Activated B cell treated with CpG ODN at 0.5 μM for 24 hours (primary cell): Measurements from ENCODE around the gene BLOC1S4. TPM values are rescaled to one million over a fixed set of nuclear protein-coding genes. Genes with fewer than 3 reads are reported as not detected.
"Not testable (repeated sequence)": the region's sequence is repeated elsewhere in the genome, so short reads cannot be mapped to it uniquely, and the experiment has no call there.

Source experiments
- ATAC-seq: fragments of 200-7000 bp; cut with Tn5 transposase; one replicate; pipeline ENCODE4 v1.10.0; 2021; ENCODE audit warnings: low read depth, mild to moderate bottlenecking, moderate library complexity
- CTCF ChIA-PET: fragments of 350-600 bp; sonication (Branson Sonifier 250); formaldehyde crosslinking; loops from one replicate; lab custom pipeline; 2021; ENCODE audit warnings: antibody characterized with exemption; lab: Charles Lee
- POLR2A ChIA-PET: fragments of 350-600 bp; sonication (Branson Sonifier 250); formaldehyde crosslinking; loops from one replicate; lab custom pipeline; 2021; ENCODE audit warnings: antibody characterized with exemption; lab: Charles Lee
- DNase-seq: peaks from one replicate; pipeline ENCODE4 v3.0.0; 2022
- H3K27ac Mint-ChIP-seq: one replicate; pipeline ENCODE4 v1.8.0; 2020; ENCODE audit warnings: mixed read lengths
- H3K27me3 Mint-ChIP-seq: one replicate; pipeline ENCODE4 v1.8.0; 2021; ENCODE audit warnings: mixed read lengths
- H3K36me3 Mint-ChIP-seq: one replicate; pipeline ENCODE4 v1.8.0; 2021; ENCODE audit warnings: low read depth, mixed read lengths
- H3K4me1 Mint-ChIP-seq: one replicate; pipeline ENCODE4 v1.8.0; 2021; ENCODE audit warnings: mixed read lengths
- H3K4me3 Mint-ChIP-seq: one replicate; pipeline ENCODE4 v1.8.0; 2020; ENCODE audit warnings: mild to moderate bottlenecking, mixed read lengths
- H3K9me3 Mint-ChIP-seq: one replicate; pipeline ENCODE4 v1.8.0; 2020; ENCODE audit warnings: mixed read lengths
- intact Hi-C: fragments of 100-400 bp; cut with micrococcal nuclease; formaldehyde crosslinking; loops from one replicate; pipeline ENCODE4 v1.15.1; 2024
- total RNA-seq: library from RNA; stranded (reverse); gene quantifications from 2 replicates; pipeline ENCODE4 v1.2.3, GENCODE V29; 2022
- TF ChIP-seq, protein P1 (sequence below): fragments of 200-600 bp; IDR thresholded peaks from one replicate; pipeline ENCODE4 v1.8.0; 2022; ENCODE audit warnings: antibody characterized with exemption, mild to moderate bottlenecking

The BLOC1S4 gene
- total RNA-seq, 1 donor from 2014 or later, result 19.8 TPM

DNA sequence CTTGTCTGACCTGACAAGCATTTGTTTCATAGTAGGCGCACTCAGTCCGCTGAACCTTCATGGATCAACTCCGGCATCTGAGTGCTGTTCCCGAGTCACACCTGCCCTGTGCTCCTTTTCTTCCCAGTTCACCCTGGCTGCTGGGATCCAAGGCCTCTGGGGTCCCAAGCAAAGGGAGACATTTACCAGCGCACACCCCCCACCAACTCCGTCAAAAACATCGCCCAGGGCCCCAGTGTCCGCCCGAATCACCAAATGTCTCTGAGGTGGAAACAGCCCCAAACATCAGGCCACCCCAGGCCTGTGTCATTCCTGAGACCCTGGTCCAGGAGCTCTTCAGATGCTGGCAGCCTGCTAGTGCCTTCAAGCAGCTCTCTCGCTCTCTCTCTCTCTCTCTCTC lies 5.1 kb downstream of the BLOC1S4 start:
- CTCF ChIA-PET, result interaction anchor here (1.5 to 7.2 kb wide), 3 partner anchors 153 to 361 kb away, joined by 5 to 117 read pairs (median 77); partner anchors contain the start of gene GRPEL1
- H3K36me3 Mint-ChIP-seq, result peaks cover 10% of the 10 kb centered on the region

DNA sequence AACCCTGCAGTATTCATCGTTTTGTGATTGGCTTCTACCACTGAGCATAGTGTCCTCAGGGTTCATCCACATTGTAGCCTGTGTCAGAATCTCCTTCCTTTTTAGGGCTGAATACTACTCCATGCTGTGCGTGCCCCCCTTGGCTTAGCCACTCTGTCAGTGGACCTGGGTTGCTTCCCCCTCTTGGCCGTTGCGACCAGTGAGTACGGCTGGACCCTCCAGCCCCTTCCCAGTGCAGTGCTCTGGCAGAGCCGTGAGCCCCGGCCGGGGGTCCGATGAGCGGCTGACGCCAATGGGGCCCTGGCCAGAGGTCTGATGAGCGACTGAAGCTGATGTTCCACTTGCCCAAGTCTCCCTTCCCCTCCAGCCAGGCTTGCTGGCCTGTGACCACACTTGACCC lies 6.9 kb downstream of the BLOC1S4 start:
- intact Hi-C loops, result loop anchor here (5.0 kb wide), 1 partner anchor 994 kb away; no protein-coding TSS in a partner anchor
- TF ChIP-seq, protein P1, sequence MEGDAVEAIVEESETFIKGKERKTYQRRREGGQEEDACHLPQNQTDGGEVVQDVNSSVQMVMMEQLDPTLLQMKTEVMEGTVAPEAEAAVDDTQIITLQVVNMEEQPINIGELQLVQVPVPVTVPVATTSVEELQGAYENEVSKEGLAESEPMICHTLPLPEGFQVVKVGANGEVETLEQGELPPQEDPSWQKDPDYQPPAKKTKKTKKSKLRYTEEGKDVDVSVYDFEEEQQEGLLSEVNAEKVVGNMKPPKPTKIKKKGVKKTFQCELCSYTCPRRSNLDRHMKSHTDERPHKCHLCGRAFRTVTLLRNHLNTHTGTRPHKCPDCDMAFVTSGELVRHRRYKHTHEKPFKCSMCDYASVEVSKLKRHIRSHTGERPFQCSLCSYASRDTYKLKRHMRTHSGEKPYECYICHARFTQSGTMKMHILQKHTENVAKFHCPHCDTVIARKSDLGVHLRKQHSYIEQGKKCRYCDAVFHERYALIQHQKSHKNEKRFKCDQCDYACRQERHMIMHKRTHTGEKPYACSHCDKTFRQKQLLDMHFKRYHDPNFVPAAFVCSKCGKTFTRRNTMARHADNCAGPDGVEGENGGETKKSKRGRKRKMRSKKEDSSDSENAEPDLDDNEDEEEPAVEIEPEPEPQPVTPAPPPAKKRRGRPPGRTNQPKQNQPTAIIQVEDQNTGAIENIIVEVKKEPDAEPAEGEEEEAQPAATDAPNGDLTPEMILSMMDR, result no peak
- Mint-ChIP-seq H3K36me3 (peaks cover 10% of the 10 kb centered on the region), H3K9me3 (no peaks in the 10 kb centered on the region), H3K4me3 (no peak overlapping the region), H3K4me1 (peaks cover 18% of the 10 kb centered on the region), H3K27ac (no peak overlapping the region), H3K27me3 (no peaks in the 10 kb centered on the region)
- ChIA-PET CTCF (no interaction called here), POLR2A (no interaction called here)
- DNase-seq (no peak), ATAC-seq (no peak)

More for the DNA sequence above, 5.1 kb downstream of the BLOC1S4 start:
- no peaks in the 10 kb centered on the region for H3K9me3 Mint-ChIP-seq
- H3K4me1 Mint-ChIP-seq, result peaks cover 27% of the 10 kb centered on the region
- H3K27me3 Mint-ChIP-seq, result no peaks in the 10 kb centered on the region
- POLR2A ChIA-PET, result interaction anchor here (1.0 kb wide), 1 partner anchor 152 kb away, joined by 4 read pairs; no protein-coding TSS in a partner anchor
- peak overlapping the region; percentile 11 for H3K4me3 Mint-ChIP-seq
- TF ChIP-seq, protein P1, result no peak
- intact Hi-C loops, result loop anchor here (5.0 kb wide), 1 partner anchor 996 kb away; no protein-coding TSS in a partner anchor
- no peak for ATAC-seq
- DNase-seq, result no peak
- no peak overlapping the region for H3K27ac Mint-ChIP-seq

DNA sequence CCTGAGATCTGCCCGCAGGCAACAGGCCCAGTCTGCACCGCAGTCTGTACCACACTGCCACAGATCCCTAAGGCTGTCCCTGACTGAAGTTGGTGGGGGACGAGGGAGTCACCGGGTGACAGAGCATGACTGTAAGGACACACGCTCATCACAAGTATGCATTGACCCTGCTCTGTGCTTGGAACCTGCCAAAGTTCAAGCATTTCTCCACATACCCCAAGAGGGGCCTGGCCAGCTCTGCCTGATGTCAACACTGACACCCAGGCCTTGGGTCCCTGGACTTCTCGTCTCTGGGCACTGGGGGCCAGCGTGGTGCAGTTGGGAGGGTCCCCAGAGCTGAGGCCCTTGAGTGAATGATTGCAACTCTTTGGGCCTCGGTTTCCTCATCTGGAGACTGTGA lies 7.9 kb downstream of the BLOC1S4 start:
- intact Hi-C loops, result loop anchor here (5.0 kb wide), 1 partner anchor 993 kb away; no protein-coding TSS in a partner anchor
- no peak overlapping the region for H3K4me3 Mint-ChIP-seq
- H3K27me3 Mint-ChIP-seq, result no peaks in the 10 kb centered on the region
- H3K36me3 Mint-ChIP-seq, result peaks cover 4% of the 10 kb centered on the region
- ChIA-PET POLR2A (no interaction called here), CTCF (no interaction called here)
- no peaks in the 10 kb centered on the region for H3K9me3 Mint-ChIP-seq
- ATAC-seq, result no peak
- H3K27ac Mint-ChIP-seq, result no peak overlapping the region
- peaks cover 12% of the 10 kb centered on the region for H3K4me1 Mint-ChIP-seq
- TF ChIP-seq, protein P1, result no peak
- DNase-seq, result no peak

DNA sequence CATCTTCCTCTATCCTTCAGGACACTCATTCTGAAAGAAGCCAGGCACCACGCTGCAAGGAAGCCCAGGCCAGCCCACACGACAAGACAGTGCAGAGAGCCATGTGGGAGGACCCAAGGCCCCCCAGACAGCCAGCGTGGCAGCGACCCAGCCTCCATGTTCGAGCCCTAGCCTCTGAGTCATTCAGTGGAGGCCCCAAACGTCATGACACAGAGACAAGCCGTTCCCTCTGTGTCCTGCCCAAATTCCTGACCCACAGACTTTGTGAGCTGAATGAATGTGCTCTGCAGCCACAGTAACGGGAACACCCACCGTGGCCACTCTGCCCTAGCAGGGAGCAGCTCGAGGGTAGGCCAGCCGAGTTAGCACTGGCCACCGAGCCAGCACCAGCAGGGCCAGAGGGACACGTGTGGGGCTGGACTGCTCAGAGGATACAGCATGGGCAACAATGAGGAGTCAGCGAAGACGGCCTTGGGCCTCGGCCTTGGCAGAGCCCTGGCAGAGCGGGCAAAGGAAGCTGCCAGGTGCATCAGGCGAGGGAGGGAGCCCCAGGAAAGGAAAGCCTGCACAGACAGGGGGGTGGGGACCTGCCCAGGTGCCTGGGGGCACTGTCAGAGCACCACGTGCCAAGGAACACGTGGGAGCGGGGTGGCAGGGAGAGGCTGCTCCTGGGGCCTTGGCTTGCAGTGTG lies 8.6 kb downstream of the BLOC1S4 start:
- H3K4me1 Mint-ChIP-seq, result peaks cover 8% of the 10 kb centered on the region
- no peaks in the 10 kb centered on the region for H3K36me3 Mint-ChIP-seq
- no peaks in the 10 kb centered on the region for H3K9me3 Mint-ChIP-seq
- POLR2A ChIA-PET, result no interaction called here
- CTCF ChIA-PET, result no interaction called here
- ATAC-seq, result no peak
- no peak overlapping the region for H3K4me3 Mint-ChIP-seq
- H3K27ac Mint-ChIP-seq, result no peak overlapping the region
- no peaks in the 10 kb centered on the region for H3K27me3 Mint-ChIP-seq
- DNase-seq, result no peak
- TF ChIP-seq, protein P1, result no peak
- intact Hi-C loops, result loop anchor here (5.0 kb wide), 1 partner anchor 993 kb away; no protein-coding TSS in a partner anchor

DNA sequence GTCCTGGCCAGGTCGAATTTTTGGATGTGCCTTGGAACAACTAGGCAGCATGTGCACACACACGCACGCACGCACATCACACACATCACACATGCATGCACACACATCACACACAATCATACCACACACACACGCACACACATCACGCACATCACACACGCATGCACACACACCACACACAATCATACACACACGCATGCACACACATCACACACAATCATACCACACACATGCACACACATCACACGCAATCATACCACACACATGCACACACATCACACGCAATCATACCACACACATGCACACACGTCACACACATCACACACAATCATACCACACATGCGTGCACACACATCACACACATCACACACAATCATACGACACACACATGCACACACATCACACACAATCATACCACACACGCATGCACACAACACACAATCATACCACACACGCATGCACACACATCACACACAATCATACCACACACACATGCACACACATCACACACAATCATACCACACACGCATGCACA lies 9.5 kb downstream of the BLOC1S4 start:
- ATAC-seq, POLR2A ChIA-PET, H3K4me3 Mint-ChIP-seq, H3K9me3 Mint-ChIP-seq, DNase-seq, H3K36me3 Mint-ChIP-seq, H3K27me3 Mint-ChIP-seq, CTCF ChIA-PET, intact Hi-C loops, H3K4me1 Mint-ChIP-seq, H3K27ac Mint-ChIP-seq: not testable (repeated sequence)
